Ecto neural progenitor cell (in vitro differentiated cells): Measurements from ENCODE around the gene SECTM1.
"Not testable (repeated sequence)": the region's sequence is repeated elsewhere in the genome, so short reads cannot be mapped to it uniquely, and the experiment has no call there.

Source experiments
- DNase-seq: peaks from one replicate; pipeline ENCODE4 v3.0.0-alpha.2; 2018; ENCODE audit warnings: low spot score

SECTM1 gene

DNA sequence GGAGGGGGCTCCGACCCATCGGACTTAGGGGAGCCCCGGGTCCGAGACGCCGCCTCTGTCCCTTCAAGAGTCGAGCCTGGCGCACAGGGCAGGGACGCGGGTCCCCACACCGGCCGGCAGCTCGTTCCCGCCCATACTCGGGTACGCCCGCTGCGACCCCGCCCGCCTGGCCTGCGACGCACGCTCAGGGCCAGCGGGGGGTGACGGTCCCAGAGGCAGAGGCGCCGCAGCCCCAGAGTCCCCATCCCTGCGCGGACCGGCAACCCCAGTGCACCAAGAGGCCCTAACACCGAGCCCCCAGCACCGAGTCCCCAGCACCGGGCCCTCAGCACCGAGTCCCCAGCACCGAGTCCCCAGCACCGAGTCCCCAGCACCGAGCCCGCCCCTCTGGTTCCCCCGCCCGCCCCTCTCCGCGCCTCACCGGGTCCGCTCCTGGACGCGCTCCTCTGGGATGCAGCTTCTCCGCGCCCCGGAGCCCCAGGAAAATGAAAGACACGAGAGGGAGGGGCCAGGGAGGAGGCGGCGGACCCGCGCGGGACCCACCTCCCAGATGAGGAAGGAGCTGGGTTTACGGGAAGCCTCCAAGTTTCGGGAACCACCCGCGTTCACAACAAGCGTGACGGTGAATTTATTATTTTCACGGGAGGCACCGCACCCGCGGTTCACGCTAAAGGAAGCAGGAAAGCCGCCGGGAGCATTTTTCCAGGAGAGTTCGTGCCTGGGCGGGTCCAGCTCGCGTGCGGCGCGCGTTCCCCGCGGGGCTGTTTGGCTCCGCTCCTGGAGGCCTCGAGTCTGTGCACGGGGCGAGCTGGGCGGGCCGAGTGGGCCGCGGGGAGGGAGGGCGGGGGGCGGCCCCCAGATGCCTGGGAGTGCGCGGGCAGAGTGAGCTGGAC, at the start of gene SECTM1:
Gene SECTM1, minus strand, starts transcription at position 488 of the 893 bp plus-strand sequence. CDS start 6,526 bp downstream, outside the sequence.
- no peak for DNase-seq

DNA sequence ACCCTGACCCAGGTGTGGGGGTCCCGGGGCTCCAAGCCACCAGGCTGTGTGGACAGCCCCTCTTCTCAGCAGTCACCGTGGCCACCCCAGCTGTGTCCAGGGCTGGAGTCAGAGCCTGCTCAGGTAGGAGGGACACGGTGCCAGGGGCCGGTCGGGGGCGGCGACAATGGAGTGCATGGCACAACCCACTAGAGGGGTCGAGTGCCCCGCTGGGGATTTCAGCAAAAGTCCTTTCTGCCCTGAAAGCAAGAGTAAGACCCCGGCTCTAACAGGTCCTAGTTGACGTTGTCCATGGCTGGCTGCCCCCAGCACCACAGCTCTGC, 49.3 kb upstream of the SECTM1 start:
- DNase-seq = no peak

DNA sequence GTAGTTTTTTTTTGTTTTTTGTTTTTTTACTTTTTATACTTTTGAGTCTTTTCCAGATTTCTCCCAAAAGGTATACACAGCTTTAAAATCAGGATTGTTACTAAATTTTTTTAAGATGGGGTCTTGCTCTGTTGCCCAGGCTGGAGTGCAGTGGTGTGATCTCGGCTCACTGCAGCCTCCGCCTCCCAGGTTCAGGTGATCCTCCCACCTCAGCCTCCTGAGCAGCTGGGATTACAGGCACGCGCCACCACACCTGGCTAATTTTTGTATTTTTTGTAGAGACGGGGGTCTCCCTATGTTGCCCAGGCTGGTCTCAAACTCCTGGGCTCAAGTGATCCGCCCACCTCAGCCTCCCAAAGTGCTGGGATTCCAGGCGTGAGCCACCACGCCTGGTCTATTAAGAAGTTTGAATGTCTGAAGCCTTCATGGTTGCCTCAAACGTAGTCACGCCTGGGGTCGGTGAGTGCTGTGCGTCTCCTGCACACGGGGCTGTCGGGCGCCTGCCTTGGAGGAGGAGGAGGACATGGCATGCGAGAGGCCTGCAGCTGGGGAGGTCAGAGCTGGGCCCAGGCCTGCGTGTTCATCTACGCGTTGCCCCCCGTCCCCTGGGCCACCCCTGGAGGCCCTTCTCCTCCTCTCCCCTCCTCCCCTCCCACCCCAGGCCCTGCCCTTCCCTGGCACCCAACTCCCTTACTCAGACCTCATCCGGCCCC, 48.8 kb upstream of the SECTM1 start:
- DNase-seq = not testable (repeated sequence)

DNA sequence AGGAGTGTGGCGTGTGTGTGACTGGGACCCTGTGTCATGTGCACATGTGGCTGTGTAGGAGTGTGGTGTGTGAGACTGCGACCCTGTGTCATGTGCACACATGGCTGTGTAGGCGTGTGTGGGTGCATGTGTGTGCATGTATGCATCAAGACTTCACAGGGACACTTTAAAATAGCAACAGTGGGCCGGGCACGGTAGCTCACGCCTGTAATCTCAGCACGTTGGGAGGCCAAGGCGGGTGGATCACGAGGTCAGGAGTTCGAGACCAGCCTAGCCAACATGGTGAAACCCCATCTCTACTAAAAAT, 48.1 kb upstream of the SECTM1 start:
- DNase-seq = not testable (repeated sequence)

- DNase-seq = no peak
These were observed 47.5 kb upstream of the SECTM1 start for GRCh38 chr17:82380860-82381702.

DNA sequence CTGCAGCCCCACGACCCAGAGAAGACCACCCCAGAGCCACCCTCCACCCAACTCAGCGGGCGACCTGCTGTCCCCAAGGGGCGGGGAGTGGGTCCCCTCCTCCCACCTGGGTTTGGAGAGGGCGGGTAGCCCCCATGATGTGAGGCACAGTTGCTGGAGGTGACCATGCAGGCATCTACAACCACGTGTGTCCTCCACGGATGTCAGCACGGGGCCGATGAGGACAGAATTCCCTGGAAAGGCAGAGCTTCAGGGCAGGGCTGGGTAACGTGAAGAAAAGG, 45.1 kb upstream of the SECTM1 start:
- DNase-seq = no peak

GRCh38 chr17:82377924-82378740, 44.6 kb upstream of the SECTM1 start:
- DNase-seq = no peak

- DNase-seq = not testable (repeated sequence)
These were observed 43.7 kb upstream of the SECTM1 start for GRCh38 chr17:82377294-82377693.

- DNase-seq = no peak
These were observed 42.6 kb upstream of the SECTM1 start for GRCh38 chr17:82376042-82376730.

GRCh38 chr17:82375359-82376041, 41.9 kb upstream of the SECTM1 start:
- no peak for DNase-seq

GRCh38 chr17:82374626-82375331, 41.2 kb upstream of the SECTM1 start:
- DNase-seq = no peak

DNA sequence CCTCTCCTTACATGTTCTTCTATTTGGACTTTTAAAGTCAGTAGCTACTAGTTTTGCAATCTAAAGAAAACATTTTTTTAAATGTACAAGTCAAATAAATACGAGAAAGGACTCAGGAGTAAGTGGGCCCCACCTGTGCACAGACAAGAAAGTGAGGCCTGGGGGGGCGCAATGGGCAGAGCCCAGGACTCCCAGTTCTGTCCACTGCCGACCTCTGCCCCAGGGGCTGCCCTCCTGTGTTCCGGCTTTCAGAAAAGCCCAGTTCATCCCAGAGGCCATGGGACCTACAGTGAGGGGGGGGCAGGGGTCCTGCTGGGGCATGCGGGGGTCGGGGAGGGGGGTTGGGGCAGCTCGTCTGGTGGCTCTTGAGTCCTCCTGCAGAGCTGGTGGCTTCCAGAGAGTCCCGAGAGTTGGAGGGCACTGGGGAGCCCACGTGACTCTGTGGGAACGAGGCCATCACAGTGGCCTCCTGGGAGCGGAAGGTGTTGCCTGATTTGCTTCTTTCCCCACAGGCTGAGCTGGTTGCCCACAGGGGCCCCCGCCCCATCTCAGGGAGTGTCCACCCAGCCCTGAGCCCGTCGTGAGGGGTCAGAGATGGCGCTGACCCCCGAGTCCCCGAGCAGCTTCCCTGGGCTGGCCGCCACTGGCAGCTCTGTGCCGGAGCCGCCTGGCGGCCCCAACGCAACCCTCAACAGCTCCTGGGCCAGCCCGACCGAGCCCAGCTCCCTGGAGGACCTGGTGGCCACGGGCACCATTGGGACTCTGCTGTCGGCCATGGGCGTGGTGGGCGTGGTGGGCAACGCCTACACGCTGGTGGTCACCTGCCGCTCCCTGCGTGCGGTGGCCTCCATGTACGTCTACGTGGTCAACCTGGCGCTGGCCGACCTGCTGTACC, 40.4 kb upstream of the SECTM1 start:
- no peak for DNase-seq

GRCh38 chr17:82373072-82373452, 39.5 kb upstream of the SECTM1 start:
- DNase-seq = not testable (repeated sequence)

DNA sequence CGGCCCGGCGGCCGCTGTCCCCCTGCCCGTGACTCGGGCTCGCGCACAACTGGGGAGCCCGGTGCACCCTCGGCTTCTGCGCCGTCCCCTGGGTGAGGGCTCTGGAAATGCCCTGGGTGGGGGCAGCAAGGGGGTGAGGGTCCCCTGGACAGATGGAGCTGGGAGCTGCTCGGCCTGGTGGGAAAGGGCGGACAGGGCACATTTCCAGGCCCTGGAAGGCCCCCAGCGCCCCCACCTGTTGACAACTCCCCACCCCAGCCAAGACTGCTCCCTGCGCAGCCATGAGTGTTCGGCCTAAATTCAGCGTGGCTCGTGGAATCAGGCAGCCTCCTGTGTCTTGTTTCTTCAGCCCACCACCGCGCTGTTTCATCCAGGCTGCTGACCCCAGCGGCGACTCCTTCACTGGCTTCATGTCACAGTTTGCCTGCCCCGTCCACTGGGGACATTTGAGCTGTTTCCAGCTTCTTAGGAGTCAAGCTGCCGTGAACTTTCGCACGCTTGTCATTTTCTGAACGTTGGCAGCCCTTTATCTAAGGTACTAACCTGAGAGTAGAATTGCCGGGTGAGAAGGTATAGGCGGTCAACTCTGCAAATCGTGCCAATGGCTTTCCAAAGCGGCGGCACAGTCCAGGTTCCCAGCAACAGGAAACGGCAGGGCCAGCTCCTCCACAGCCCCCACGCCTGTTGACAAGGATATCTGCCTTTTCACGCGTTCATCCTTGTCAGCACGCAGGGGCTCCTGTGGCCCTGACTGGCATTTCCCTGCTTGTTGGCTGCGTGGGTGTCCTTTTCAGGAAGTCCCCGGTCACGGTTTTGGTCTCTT, 38.9 kb upstream of the SECTM1 start:
- DNase-seq = no peak

DNA sequence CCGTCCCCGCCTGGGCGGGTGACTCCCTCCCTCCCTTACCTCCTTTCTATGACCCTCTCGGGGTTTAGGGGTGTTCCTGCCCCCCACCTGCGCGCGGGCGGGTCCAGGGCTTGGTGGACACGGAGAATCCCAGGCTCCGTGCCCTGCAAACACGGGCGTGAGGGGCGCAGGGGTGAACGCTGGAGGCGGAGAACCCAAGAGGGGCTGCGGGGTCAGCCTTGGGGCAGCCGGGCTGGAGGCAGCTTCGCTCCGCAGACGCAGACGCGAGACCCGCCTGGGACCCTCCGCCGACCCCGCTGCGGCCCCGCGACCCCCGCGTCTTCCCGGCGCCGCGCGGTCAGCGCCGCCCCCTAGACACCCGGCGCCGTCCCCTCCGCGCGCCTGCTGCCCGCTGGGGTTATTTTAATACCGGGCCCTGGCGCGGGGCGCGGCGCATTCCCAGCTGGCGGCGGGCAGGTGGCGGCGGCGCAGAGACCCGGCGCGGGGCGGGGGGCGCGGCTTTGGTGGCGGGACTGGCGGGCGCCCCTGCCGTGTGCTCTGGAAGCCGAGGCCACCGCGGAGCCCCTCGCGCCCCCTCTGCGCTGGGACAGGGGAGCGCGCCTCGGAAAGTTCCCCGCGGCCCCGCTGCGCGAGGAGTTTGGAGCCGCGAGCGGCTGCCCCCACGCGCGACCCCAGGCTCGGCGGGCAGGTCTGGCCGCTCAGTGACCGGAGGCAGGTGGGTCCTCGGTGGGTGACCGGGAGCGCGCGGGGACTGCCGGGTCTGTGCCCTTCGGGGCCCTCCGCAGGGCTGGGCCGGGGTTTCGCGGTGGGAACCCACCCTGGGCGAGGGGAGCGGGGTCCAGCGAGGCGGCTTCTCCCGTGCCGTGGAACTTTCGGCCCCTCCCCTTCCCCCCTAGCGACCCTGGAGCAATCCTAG, 38.0 kb upstream of the SECTM1 start, which contains the start of gene UTS2R:
Gene UTS2R, plus strand, starts transcription at position 433 of the 916 bp plus-strand sequence. CDS start 2,560 bp downstream, outside the sequence.
- DNase-seq = no peak

- DNase-seq = no peak
These were observed 37.1 kb upstream of the SECTM1 start for GRCh38 chr17:82370471-82371332.
